ENCODE data around the gene IQGAP3.

DNA sequence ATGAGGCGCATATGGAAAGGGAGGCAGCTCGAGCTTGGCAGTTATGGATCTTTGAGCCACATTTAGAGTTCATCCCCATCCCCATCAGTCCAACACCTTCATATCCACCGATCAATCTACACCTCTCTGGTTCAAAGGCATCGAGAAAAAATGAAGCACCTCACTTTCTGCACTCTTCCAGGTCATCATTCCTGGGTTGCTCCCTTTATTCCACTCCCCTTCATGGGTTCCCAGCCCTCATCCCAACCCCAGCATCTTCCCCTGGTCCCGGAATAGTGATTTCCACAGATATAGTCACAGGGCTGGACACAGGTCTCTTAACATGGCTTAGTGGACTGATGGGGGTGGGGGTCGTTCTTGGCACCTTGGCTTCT, 47.2 kb upstream of the IQGAP3 start:
- TF ChIP-seq, protein P1, sequence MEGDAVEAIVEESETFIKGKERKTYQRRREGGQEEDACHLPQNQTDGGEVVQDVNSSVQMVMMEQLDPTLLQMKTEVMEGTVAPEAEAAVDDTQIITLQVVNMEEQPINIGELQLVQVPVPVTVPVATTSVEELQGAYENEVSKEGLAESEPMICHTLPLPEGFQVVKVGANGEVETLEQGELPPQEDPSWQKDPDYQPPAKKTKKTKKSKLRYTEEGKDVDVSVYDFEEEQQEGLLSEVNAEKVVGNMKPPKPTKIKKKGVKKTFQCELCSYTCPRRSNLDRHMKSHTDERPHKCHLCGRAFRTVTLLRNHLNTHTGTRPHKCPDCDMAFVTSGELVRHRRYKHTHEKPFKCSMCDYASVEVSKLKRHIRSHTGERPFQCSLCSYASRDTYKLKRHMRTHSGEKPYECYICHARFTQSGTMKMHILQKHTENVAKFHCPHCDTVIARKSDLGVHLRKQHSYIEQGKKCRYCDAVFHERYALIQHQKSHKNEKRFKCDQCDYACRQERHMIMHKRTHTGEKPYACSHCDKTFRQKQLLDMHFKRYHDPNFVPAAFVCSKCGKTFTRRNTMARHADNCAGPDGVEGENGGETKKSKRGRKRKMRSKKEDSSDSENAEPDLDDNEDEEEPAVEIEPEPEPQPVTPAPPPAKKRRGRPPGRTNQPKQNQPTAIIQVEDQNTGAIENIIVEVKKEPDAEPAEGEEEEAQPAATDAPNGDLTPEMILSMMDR (conservative IDR thresholded peaks at IDR 0.05 in 1 of 2, IDR thresholded peaks at IDR 0.05 in 1 of 2; ENCODE audit: low read depth in 1 of 2, low read length in 2 of 2) = no peak
- no peak for TF ChIP-seq EZH2 (IDR thresholded peaks at IDR 0.05; ENCODE audit: low read length, missing control alignments)
